IPS-18a (cell line): ENCODE data around the gene UMAD1.

Experiments
- H3K27ac ChIP-seq: one replicate; pipeline ENCODE4 v1.5.1; 2013; ENCODE audit warnings: low read length
- H3K27me3 ChIP-seq: one replicate; pipeline ENCODE4 v1.6.1; 2013; ENCODE audit warnings: mild to moderate bottlenecking, low read length; ENCODE audit not compliant: control insufficient read depth, insufficient read depth
- H3K36me3 ChIP-seq: one replicate; pipeline ENCODE4 v1.6.1; 2013; ENCODE audit warnings: low read depth, low read length; ENCODE audit not compliant: control insufficient read depth
- H3K4me1 ChIP-seq: one replicate; pipeline ENCODE4 v1.6.1; 2013; ENCODE audit warnings: low read depth, low read length; ENCODE audit not compliant: control insufficient read depth
- H3K4me3 ChIP-seq: one replicate; pipeline ENCODE4 v1.5.1; 2013; ENCODE audit warnings: low read length
- H3K9ac ChIP-seq: one replicate; pipeline ENCODE4 v1.6.1; 2013; ENCODE audit warnings: mild to moderate bottlenecking, low read length, moderate library complexity
- H3K9me3 ChIP-seq: one replicate; pipeline ENCODE4 v1.6.1; 2013; ENCODE audit warnings: low read depth, low read length; ENCODE audit not compliant: control insufficient read depth

UMAD1 gene

DNA sequence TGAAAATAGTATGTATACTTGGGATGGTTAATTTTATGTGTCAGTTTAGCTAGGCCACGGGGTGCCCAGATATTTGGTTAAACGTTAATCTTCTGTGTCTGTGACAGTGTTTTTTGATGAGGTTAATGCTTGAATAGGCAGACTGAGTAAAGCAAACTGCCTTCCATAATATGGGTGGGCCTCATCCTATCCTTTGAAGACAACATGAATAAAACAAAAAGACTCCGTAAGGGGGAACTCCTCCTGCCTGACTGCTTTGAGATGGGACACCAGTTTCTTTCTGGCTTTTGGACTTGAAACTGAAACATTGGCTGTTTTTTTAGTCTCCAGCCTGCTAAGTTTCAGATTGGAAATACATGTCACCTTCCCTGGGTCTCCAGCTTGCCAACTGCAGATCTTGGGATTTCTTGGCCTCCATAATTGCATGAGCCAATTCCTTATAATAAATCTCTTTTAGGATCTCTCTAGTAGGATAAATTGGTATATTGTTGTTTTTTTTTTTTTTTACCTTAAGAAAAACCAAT is 268.1 kb downstream of the UMAD1 start:
- Histone ChIP-seq H3K36me3 (no peaks in the 10 kb centered on the region), H3K4me1 (peaks cover 14% of the 10 kb centered on the region), H3K27ac (no peak overlapping the region), H3K4me3 (no peak overlapping the region), H3K9me3 (no peaks in the 10 kb centered on the region), H3K9ac (no peak overlapping the region), H3K27me3 (no peaks in the 10 kb centered on the region)

DNA sequence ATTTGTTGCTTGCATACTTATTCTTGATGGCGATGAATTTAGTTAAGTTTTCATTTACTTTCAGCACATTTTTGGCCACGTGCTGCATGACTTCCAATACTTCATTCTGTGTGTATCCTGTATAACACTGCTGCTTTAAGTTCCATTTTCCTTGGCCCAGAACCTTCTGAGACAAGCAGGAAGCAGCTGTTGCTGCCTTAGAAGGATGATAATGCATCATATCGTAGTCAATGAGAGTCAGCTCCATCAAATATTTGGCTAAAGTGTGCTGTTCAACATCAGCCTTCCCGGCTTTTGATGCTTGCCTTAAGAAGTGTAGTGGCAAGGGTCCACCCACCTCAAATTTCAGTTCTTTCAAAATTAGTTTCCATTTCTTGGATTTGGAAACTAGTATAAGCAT is 268.8 kb downstream of the UMAD1 start:
- Histone ChIP-seq H3K27ac (no peak overlapping the region), H3K9ac (no peak overlapping the region), H3K4me1 (peaks cover 16% of the 10 kb centered on the region), H3K9me3 (no peaks in the 10 kb centered on the region), H3K36me3 (no peaks in the 10 kb centered on the region), H3K27me3 (no peaks in the 10 kb centered on the region), H3K4me3 (no peak overlapping the region)

- no peaks in the 10 kb centered on the region for H3K9me3 ChIP-seq
- no peak overlapping the region for H3K4me3 ChIP-seq
- no peaks in the 10 kb centered on the region for H3K27me3 ChIP-seq
- H3K27ac ChIP-seq = no peak overlapping the region
- H3K36me3 ChIP-seq = no peaks in the 10 kb centered on the region
- peaks cover 16% of the 10 kb centered on the region for H3K4me1 ChIP-seq
- no peak overlapping the region for H3K9ac ChIP-seq
Observed at GRCh38 chr7:7911369-7912123, 271.0 kb downstream of the UMAD1 start.

DNA sequence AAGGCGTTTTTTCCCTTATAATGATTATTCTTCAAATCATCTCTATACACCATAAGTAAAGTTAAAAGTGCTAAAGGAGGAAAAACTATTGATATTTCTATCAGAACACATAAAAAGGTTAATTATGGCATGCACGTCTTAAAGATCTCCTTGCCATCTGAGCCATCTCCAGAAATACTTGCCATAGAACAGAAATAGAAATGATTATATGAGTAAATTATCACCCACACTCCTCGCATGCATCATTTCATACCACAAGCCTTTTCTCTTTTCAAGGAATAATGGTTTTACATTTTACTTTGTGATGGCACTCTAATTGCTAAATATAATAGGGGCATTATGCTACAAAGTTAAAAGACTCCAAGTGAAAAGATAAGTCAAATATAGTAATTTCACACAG is 272.4 kb downstream of the UMAD1 start:
- H3K4me3 ChIP-seq = no peak overlapping the region
- no peaks in the 10 kb centered on the region for H3K9me3 ChIP-seq
- no peak overlapping the region for H3K27ac ChIP-seq
- no peaks in the 10 kb centered on the region for H3K36me3 ChIP-seq
- no peak overlapping the region for H3K9ac ChIP-seq
- H3K27me3 ChIP-seq = no peaks in the 10 kb centered on the region
- peaks cover 16% of the 10 kb centered on the region for H3K4me1 ChIP-seq

- Histone ChIP-seq H3K27ac (no peak overlapping the region), H3K27me3 (no peaks in the 10 kb centered on the region), H3K9me3 (no peaks in the 10 kb centered on the region), H3K4me3 (no peak overlapping the region), H3K36me3 (no peaks in the 10 kb centered on the region), H3K9ac (no peak overlapping the region), H3K4me1 (peaks cover 20% of the 10 kb centered on the region)
Observed at GRCh38 chr7:7913504-7913903, 273.0 kb downstream of the UMAD1 start.

GRCh38 chr7:7914547-7914946 is 274.0 kb downstream of the UMAD1 start:
- Histone ChIP-seq H3K4me3 (no peak overlapping the region), H3K9me3 (no peaks in the 10 kb centered on the region), H3K27me3 (no peaks in the 10 kb centered on the region), H3K9ac (no peak overlapping the region), H3K4me1 (peaks cover 30% of the 10 kb centered on the region), H3K27ac (no peak overlapping the region), H3K36me3 (no peaks in the 10 kb centered on the region)

DNA sequence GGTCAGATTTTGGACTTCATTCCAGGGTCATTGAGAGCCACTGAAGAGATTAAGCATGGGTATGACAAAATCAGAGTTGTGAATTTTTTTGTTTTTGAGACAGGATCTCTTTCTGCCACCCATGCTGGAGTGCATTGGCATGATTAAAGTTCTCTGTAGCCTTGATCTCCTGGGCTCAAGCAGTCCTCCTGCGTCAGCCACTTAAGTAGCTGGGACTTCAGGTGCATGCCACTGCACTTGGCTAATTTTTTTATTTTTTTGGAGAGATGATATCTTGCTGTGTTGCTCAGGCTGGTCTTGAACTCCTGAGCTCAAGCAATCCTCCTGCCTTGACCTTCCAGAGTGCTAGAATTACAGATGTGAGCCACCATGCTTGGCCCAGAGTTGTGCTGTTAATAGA is 275.5 kb downstream of the UMAD1 start:
- H3K4me1 ChIP-seq = peaks cover 37% of the 10 kb centered on the region
- no peaks in the 10 kb centered on the region for H3K9me3 ChIP-seq
- H3K27me3 ChIP-seq = no peaks in the 10 kb centered on the region
- H3K9ac ChIP-seq = no peak overlapping the region
- H3K4me3 ChIP-seq = no peak overlapping the region
- no peak overlapping the region for H3K27ac ChIP-seq
- H3K36me3 ChIP-seq = no peaks in the 10 kb centered on the region

- no peak overlapping the region for H3K9ac ChIP-seq
- H3K4me3 ChIP-seq = no peak overlapping the region
- peaks cover 39% of the 10 kb centered on the region for H3K4me1 ChIP-seq
- H3K9me3 ChIP-seq = no peaks in the 10 kb centered on the region
- no peaks in the 10 kb centered on the region for H3K36me3 ChIP-seq
- H3K27me3 ChIP-seq = no peaks in the 10 kb centered on the region
- H3K27ac ChIP-seq = no peak overlapping the region
Observed at GRCh38 chr7:7917593-7917992, 277.0 kb downstream of the UMAD1 start.

DNA sequence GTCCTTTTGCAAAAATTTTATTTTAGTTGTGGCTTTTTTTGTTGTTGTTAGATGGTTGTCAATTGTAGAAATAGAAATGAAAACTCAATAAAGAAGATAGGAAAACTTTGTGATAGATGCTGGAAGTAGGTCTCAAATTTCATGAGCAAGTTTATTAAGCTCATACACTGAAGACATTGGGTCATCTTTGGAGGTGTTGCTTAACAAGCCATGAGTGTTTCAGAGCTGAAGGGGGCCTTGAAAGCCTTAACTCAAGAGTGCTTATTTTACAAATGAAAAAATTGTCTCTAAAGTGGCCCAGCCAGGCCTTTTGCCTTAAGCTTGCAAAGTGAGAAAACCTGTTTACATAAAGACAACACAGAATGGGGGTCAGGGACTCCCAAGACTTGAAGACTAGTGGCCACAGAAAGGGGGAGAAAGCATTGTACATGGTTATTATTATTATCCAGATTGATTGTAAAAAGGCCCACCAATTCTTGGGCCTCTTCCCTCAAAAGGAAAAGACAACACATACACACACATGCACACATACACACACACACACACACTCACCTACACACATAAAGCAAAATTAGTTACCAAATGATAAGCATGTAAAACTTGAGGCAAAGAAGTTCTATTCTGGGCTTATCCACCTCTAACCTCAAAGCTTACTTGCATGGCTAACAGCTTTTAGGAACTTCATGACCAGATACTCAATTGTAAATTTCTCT is 278.3 kb downstream of the UMAD1 start:
- Histone ChIP-seq H3K36me3 (no peaks in the 10 kb centered on the region), H3K9ac (no peak overlapping the region), H3K4me3 (no peak overlapping the region), H3K4me1 (peaks cover 45% of the 10 kb centered on the region), H3K27ac (no peak overlapping the region), H3K9me3 (no peaks in the 10 kb centered on the region), H3K27me3 (no peaks in the 10 kb centered on the region)

DNA sequence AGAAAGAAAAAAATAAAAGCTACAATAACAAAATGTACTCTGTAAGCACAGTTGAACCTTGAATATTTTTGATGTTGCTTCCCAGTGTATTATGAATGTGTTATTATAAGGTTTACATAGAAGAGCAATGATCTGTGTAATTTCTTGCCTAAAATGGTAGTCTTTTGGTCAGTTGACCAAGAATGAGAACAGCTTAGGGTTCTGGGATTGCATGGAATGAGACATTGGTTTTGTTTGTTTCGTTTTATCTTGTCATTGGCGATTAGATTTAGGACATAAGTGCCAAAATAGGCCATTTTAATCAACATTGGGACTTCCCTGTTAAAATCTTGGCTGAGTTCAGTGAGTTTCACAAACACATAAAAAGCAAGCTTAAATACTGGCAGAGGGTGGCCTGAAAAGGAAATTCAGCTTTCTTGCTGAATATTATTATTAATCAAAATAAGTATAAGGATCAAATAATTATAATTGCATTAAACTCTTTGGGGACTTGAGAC is 278.9 kb downstream of the UMAD1 start:
- H3K36me3 ChIP-seq = no peaks in the 10 kb centered on the region
- H3K27me3 ChIP-seq = no peaks in the 10 kb centered on the region
- no peak overlapping the region for H3K4me3 ChIP-seq
- H3K9me3 ChIP-seq = no peaks in the 10 kb centered on the region
- H3K27ac ChIP-seq = no peak overlapping the region
- no peak overlapping the region for H3K9ac ChIP-seq
- peaks cover 51% of the 10 kb centered on the region for H3K4me1 ChIP-seq

DNA sequence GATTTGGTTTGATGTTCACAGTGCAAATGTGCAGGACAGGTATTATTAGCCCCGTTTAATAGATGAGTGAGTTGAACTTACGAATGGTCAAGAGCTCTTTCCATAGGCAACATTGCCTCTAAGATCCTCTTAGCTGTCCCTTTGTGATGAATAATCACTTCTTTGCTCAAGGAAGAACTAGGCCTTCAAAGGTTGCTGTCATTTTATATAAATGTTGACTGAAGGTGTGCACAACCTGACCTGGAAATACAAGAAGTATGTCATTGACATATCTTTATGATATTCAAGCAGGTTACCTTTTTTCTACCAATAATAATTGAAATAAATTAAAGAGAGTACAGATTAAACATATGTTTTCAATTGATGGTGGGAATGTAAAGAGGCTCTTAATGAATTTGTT is 279.5 kb downstream of the UMAD1 start:
- Histone ChIP-seq H3K36me3 (no peaks in the 10 kb centered on the region), H3K27me3 (no peaks in the 10 kb centered on the region), H3K9me3 (no peaks in the 10 kb centered on the region), H3K4me1 (peaks cover 53% of the 10 kb centered on the region), H3K4me3 (no peak overlapping the region), H3K27ac (no peak overlapping the region), H3K9ac (no peak overlapping the region)
